Duodenal mucosa (tissue), 2 donors: ENCODE measurements around the gene KISS1R.

ENCODE experiments used
- H3K27ac ChIP-seq: one replicate; pipeline ENCODE4 v1.7.0; 2013; ENCODE audit warnings: low read depth, low read length
- H3K27me3 ChIP-seq, 2 donors: one replicate each; pipeline ENCODE4 v1.7.0; 2013; ENCODE audit warnings: low read length in 2 of 2, control low read depth in 1 of 2; ENCODE audit not compliant: insufficient read depth in 2 of 2, control insufficient read depth in 1 of 2
- H3K36me3 ChIP-seq, 2 donors: one replicate each; pipeline ENCODE4 v1.7.0; 2013; ENCODE audit warnings: low read length in 2 of 2, control low read depth in 1 of 2; ENCODE audit not compliant: insufficient read depth in 2 of 2, control insufficient read depth in 1 of 2
- H3K4me1 ChIP-seq, 2 donors: one replicate each; pipeline ENCODE4 v1.7.0; 2013; ENCODE audit warnings: low read length in 2 of 2, control low read depth in 1 of 2; ENCODE audit not compliant: insufficient read depth in 2 of 2, control insufficient read depth in 1 of 2
- H3K4me3 ChIP-seq, 2 donors: one replicate each; pipeline ENCODE4 v1.7.0; 2013; ENCODE audit warnings: low read length in 2 of 2, low read depth in 1 of 2
- H3K9ac ChIP-seq, 2 donors: one replicate each; pipeline ENCODE4 v1.7.0; 2013; ENCODE audit warnings: low read length in 2 of 2, low read depth in 1 of 2
- H3K9me3 ChIP-seq, 2 donors: one replicate each; pipeline ENCODE4 v1.7.0; 2013; ENCODE audit warnings: low read length in 2 of 2, control low read depth in 1 of 2; ENCODE audit not compliant: control insufficient read depth in 1 of 2

Gene KISS1R

DNA sequence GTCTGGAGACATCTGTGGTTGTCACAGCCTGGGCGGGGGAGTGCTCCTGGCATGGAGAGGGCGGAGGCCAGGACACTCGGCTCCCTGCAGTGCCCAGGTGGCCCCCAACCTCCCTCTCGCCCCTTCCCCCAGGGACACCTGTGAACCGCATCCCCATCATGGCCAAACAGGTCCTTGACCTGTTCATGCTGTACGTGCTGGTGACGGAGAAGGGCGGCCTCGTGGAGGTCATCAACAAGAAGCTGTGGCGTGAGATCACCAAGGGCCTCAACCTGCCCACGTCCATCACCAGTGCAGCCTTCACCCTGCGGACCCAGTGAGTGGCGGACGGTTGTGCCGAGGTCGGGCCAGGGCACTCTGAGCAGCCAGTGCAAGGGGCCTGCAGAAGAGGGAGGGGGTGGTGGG, 47.0 kb downstream of the KISS1R start:
- Histone ChIP-seq H3K4me3 (no peak overlapping the region), H3K4me1 (no peaks in the 10 kb centered on the region), H3K36me3 (peaks cover 0 to 30% of the 10 kb centered on the region in 2 donors), H3K9ac (no peak overlapping the region), H3K27ac (no peak overlapping the region), H3K9me3 (no peaks in the 10 kb centered on the region), H3K27me3 (no peaks in the 10 kb centered on the region)

- no peak overlapping the region for H3K27ac ChIP-seq
- peaks cover 0 to 32% of the 10 kb centered on the region in 2 donors for H3K36me3 ChIP-seq
- H3K4me1 ChIP-seq, result no peaks in the 10 kb centered on the region
Measured at GRCh38 chr19:964761-965694, 47.9 kb downstream of the KISS1R start.

DNA sequence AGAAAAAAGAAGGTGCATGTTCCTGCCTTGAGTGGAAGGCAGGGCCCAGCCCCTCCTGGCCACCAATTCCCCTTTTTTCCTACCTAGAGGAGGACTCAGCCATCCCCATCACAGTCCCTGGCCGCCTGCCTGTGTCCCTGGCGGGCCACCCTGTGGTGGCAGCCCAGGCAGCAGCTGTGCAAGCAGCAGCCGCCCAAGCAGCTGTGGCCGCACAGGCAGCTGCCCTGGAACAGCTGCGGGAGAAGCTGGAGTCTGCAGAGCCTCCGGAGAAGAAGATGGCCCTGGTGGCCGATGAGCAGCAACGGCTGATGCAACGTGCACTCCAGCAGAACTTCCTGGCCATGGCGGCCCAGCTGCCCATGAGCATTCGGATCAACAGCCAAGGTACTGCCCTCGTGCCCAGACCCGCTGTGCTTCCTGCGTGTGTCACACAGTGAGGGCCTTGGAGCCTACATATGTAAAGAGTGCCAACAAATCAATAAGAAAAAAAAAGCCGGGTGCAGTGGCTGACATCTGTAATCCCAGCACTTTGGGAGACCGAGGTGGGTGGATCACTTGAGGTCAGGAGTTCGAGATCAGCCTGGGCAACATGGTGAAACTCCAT, 49.5 kb downstream of the KISS1R start:
- H3K27ac ChIP-seq, result no peak overlapping the region
- H3K36me3 ChIP-seq, result peaks cover 5 to 39% of the 10 kb centered on the region in 2 donors
- no peaks in the 10 kb centered on the region for H3K27me3 ChIP-seq
- no peaks in the 10 kb centered on the region for H3K4me1 ChIP-seq
- H3K9ac ChIP-seq, result no peak overlapping the region
- H3K4me3 ChIP-seq, result no peak overlapping the region
- H3K9me3 ChIP-seq, result peaks cover 6 to 7% of the 10 kb centered on the region in 2 donors

More at GRCh38 chr19:964761-965694, 47.9 kb downstream of the KISS1R start:
- H3K9ac ChIP-seq, result no peak overlapping the region
- no peak overlapping the region for H3K4me3 ChIP-seq
- H3K27me3 ChIP-seq, result no peaks in the 10 kb centered on the region
- H3K9me3 ChIP-seq, result no peaks in the 10 kb centered on the region
